Stimulated activated CD4-positive, alpha-beta T cell treated with anti-CD3 and anti-CD28 coated beads, Interleukin-12 subunit alpha, Interleukin-12 subunit beta, amount 100 ng/mL, for 48 hours (primary cell): Measurements from ENCODE around the gene MYOZ3.

Experiments
- DNase-seq, 3 donors: peaks; one replicate each; pipeline ENCODE4 v3.0.0-alpha.2; 2020; ENCODE audit warnings: low read depth in 2 of 3, low spot score in 1 of 3

MYOZ3 gene

GRCh38 chr5:150661086-150661485 lies at the start of gene MYOZ3:
Gene MYOZ3, plus strand, starts transcription at chr5:150661251. Its CDS starts 1,691 bp downstream, at chr5:150662942.
- no peak for DNase-seq

- no peak for DNase-seq
Observed at GRCh38 chr5:150612405-150612804, 48.6 kb upstream of the MYOZ3 start.

GRCh38 chr5:150612905-150613670 lies 48.0 kb upstream of the MYOZ3 start:
- no peak for DNase-seq

- DNase-seq = no peak
Observed at GRCh38 chr5:150613991-150614660, 46.9 kb upstream of the MYOZ3 start.

- no peak for DNase-seq
Observed at GRCh38 chr5:150614661-150615060, 46.4 kb upstream of the MYOZ3 start.

- DNase-seq = no peak
Observed at GRCh38 chr5:150615141-150615699, 45.8 kb upstream of the MYOZ3 start.

GRCh38 chr5:150616024-150616470 lies 45.0 kb upstream of the MYOZ3 start:
- no peak for DNase-seq

- no peak for DNase-seq
Observed at GRCh38 chr5:150616506-150616905, 44.5 kb upstream of the MYOZ3 start.

- no peak for DNase-seq
Observed at GRCh38 chr5:150618163-150618562, 42.9 kb upstream of the MYOZ3 start.

- DNase-seq = no peak
Observed at GRCh38 chr5:150618588-150619281, 42.3 kb upstream of the MYOZ3 start.

GRCh38 chr5:150619359-150620230 lies 41.5 kb upstream of the MYOZ3 start:
- no peak for DNase-seq

GRCh38 chr5:150621301-150621700 lies 39.8 kb upstream of the MYOZ3 start:
- DNase-seq = no peak

GRCh38 chr5:150622157-150622556 lies 38.9 kb upstream of the MYOZ3 start:
- no peak for DNase-seq

- DNase-seq = no peak
Observed at GRCh38 chr5:150623152-150623877, 37.7 kb upstream of the MYOZ3 start.

- DNase-seq = no peak
Observed at GRCh38 chr5:150623878-150624216, 37.2 kb upstream of the MYOZ3 start.

GRCh38 chr5:150624334-150625163 lies 36.5 kb upstream of the MYOZ3 start:
- no peak for DNase-seq

- DNase-seq = no peak
Observed at GRCh38 chr5:150625164-150625535, 35.9 kb upstream of the MYOZ3 start.

GRCh38 chr5:150625831-150626746 lies 35.0 kb upstream of the MYOZ3 start:
- no peak for DNase-seq
